Measurements from ENCODE around the gene LRRC4C. TPM values are rescaled to one million over a fixed set of nuclear protein-coding genes. Genes with fewer than 3 reads are reported as not detected.

LRRC4C gene
- total RNA-seq, 1 donor from 2014 or later, result 1.3 TPM

DNA sequence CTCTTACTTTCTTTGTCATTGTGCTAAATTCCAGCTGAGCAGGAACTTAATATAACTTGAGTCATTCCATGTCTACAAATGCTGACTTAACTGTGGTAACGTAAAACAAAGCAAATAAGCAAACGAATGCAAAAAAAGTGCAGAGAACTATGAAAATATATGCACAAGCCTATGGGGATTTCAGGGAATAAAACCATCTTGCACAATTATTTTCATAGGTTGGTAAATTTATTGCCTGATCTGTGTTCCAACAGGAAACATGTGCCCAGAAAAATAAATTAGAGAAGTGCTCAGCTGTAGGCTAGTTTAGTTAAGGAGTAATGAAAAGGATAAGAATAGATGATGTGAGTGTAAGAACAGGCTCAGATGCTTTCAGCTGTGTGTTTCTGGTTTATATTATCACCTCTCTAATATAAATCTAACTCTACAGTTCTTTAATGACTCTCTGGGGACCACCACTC is 1169.3 kb downstream of the LRRC4C start:
- H3K36me3 Mint-ChIP-seq (ENCODE audit: insufficient read depth), result no peaks in the 10 kb centered on the region
- TF ChIP-seq, protein P1, sequence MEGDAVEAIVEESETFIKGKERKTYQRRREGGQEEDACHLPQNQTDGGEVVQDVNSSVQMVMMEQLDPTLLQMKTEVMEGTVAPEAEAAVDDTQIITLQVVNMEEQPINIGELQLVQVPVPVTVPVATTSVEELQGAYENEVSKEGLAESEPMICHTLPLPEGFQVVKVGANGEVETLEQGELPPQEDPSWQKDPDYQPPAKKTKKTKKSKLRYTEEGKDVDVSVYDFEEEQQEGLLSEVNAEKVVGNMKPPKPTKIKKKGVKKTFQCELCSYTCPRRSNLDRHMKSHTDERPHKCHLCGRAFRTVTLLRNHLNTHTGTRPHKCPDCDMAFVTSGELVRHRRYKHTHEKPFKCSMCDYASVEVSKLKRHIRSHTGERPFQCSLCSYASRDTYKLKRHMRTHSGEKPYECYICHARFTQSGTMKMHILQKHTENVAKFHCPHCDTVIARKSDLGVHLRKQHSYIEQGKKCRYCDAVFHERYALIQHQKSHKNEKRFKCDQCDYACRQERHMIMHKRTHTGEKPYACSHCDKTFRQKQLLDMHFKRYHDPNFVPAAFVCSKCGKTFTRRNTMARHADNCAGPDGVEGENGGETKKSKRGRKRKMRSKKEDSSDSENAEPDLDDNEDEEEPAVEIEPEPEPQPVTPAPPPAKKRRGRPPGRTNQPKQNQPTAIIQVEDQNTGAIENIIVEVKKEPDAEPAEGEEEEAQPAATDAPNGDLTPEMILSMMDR (IDR thresholded peaks at IDR 0.05; ENCODE audit: unreplicated experiment), result no peak
- peaks cover 30% of the 10 kb centered on the region for H3K27me3 Mint-ChIP-seq
- no peaks in the 10 kb centered on the region for H3K9me3 Mint-ChIP-seq (ENCODE audit: low read depth)
- H3K27ac Mint-ChIP-seq, result no peak overlapping the region
- no peak for DNase-seq (ENCODE audit: low spot score, unreplicated experiment)
- peak overlapping the region; percentile 7 for H3K4me3 Mint-ChIP-seq (ENCODE audit: low read depth)
- peaks cover 11% of the 10 kb centered on the region for H3K4me1 Mint-ChIP-seq (ENCODE audit: low read depth)

DNA sequence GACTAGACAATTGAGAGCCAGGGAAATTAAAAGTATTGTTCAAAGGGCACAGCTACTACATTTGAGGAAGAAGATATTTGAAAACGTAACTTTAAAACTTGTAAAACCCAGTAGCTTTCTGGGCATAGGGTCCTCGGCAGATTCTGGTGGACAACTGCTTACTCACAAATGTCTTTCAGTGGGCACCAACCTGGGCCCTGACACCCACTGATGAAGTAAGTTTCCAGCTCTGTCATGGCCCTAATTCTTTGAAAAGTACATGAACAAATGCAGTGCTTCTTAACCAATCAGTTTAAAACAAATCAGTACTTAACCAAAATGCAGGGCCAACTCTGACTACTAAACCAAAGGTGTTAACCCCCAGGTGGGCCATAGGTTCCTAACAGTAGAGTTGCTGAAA is 1170.1 kb downstream of the LRRC4C start:
- no peak for DNase-seq (ENCODE audit: low spot score, unreplicated experiment)
- no peaks in the 10 kb centered on the region for H3K36me3 Mint-ChIP-seq (ENCODE audit: insufficient read depth)
- no peak overlapping the region for H3K4me3 Mint-ChIP-seq (ENCODE audit: low read depth)
- H3K9me3 Mint-ChIP-seq (ENCODE audit: low read depth), result no peaks in the 10 kb centered on the region
- TF ChIP-seq, protein P1 (IDR thresholded peaks at IDR 0.05; ENCODE audit: unreplicated experiment), result no peak
- H3K27ac Mint-ChIP-seq, result no peak overlapping the region
- peaks cover 30% of the 10 kb centered on the region for H3K27me3 Mint-ChIP-seq
- peaks cover 11% of the 10 kb centered on the region for H3K4me1 Mint-ChIP-seq (ENCODE audit: low read depth)

DNA sequence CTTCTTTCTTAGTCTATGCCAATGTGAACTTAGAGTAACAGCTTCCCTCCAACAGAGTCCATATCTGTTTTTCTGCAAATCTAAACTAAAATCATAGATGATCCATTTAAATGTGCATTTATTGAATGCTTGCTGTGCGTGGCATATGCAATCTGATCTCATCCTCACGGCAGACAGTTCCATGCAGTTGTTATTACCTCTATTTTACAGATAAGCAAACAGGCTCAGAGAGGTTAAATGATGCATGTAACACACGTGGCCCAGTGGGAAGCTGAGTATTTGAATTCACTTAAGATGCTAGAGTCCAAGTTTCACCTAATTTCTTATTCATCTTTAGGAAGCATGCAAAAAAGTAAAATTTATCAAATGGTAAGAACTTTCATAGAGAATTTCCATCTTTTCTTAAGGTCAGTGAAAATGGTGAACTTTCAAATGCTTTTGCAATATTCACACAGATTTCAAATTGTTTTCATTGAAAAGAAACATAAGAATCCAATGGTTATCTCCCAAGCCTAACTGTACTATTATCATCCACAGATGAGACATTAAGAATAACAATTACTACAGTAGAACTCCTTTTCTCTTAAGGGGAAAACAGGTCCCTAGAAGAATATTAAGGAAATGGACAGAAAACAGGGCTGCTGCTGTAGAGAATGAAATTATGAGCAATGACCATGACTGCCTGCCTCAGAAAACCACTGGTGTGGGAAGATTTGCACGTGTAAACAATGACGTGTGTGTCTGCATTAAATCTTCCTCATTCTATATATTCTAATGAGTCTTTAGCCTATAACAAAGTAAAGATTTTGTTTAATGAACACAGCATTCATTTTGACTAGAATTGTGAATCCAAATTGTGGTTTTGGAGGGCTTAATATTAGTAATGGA is 1171.3 kb downstream of the LRRC4C start:
- no peak for DNase-seq (ENCODE audit: low spot score, unreplicated experiment)
- no peak overlapping the region for H3K27ac Mint-ChIP-seq
- no peak overlapping the region for H3K4me3 Mint-ChIP-seq (ENCODE audit: low read depth)
- TF ChIP-seq, protein P1 (IDR thresholded peaks at IDR 0.05; ENCODE audit: unreplicated experiment), result no peak
- peaks cover 6% of the 10 kb centered on the region for H3K4me1 Mint-ChIP-seq (ENCODE audit: low read depth)
- H3K9me3 Mint-ChIP-seq (ENCODE audit: low read depth), result no peaks in the 10 kb centered on the region
- peaks cover 30% of the 10 kb centered on the region for H3K27me3 Mint-ChIP-seq
- H3K36me3 Mint-ChIP-seq (ENCODE audit: insufficient read depth), result no peaks in the 10 kb centered on the region

DNA sequence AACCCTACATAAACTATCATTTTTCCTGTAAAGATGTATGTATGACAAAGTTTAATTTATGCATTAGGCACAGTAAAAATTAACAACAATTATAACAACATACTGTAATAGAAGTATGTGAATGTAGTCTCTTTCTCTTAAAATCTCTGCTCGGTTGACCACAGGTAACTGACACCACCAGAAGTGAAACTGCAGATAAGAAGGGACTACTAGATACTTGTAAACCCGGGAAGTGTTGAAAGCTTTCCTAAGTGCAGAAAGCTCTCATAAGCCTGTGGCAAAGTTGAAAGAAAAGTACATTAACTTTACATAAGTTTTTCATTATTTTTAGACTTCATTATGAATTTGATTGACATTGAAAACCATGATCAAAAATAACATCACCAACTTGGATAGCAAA is 1173.3 kb downstream of the LRRC4C start:
- Mint-ChIP-seq H3K36me3 (ENCODE audit: insufficient read depth) (no peaks in the 10 kb centered on the region), H3K9me3 (ENCODE audit: low read depth) (no peaks in the 10 kb centered on the region), H3K27me3 (peaks cover 13% of the 10 kb centered on the region), H3K27ac (no peak overlapping the region), H3K4me3 (ENCODE audit: low read depth) (no peak overlapping the region), H3K4me1 (ENCODE audit: low read depth) (no peaks in the 10 kb centered on the region)
- DNase-seq (ENCODE audit: low spot score, unreplicated experiment), result no peak
- TF ChIP-seq, protein P1 (IDR thresholded peaks at IDR 0.05; ENCODE audit: unreplicated experiment), result no peak

DNA sequence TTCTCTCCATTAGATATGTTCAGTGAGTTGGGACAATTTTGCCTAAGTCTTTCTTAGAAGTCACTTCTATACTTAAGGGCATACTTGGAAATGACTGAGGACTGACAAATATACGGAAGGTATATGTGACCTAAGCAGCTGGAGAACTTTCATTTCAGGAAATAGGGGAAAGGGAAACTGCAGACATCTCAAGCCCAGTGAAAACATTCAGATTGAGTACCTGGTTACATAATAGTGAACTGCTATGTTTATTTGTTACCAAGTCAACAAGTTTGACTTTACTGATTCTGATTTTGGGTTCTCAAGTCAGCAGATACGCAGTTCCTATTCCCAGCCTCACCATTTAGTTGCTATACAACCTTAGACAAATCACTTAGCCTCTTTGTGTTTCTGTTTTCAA is 1173.9 kb downstream of the LRRC4C start:
- H3K27me3 Mint-ChIP-seq, result peaks cover 7% of the 10 kb centered on the region
- H3K27ac Mint-ChIP-seq, result no peak overlapping the region
- DNase-seq (ENCODE audit: low spot score, unreplicated experiment), result no peak
- no peak overlapping the region for H3K4me3 Mint-ChIP-seq (ENCODE audit: low read depth)
- TF ChIP-seq, protein P1 (IDR thresholded peaks at IDR 0.05; ENCODE audit: unreplicated experiment), result no peak
- no peaks in the 10 kb centered on the region for H3K4me1 Mint-ChIP-seq (ENCODE audit: low read depth)
- no peaks in the 10 kb centered on the region for H3K9me3 Mint-ChIP-seq (ENCODE audit: low read depth)
- H3K36me3 Mint-ChIP-seq (ENCODE audit: insufficient read depth), result no peaks in the 10 kb centered on the region

Data from progenitor cell of endocrine pancreas (in vitro differentiated cells).